CD14-positive monocyte (primary cell): ENCODE measurements around the gene NXPH1. TPM values are rescaled to one million over a fixed set of nuclear protein-coding genes. Genes with fewer than 3 reads are reported as not detected.

Experiments used
- DNase-seq, 3 donors: peaks; one replicate each; pipeline ENCODE4 v3.0.0-alpha.2; 2011 to 2022
- H2AFZ ChIP-seq: 2 replicates; pipeline ENCODE4 v1.6.0; 2012; ENCODE audit warnings: mild to moderate bottlenecking, low read depth, low read length, inconsistent platforms; ENCODE audit not compliant: insufficient read depth, poor library complexity, severe bottlenecking
- H3K27ac ChIP-seq, 2 donors: 1 replicate in 1 of 2; 2 replicates in 1 of 2; pipeline ENCODE4 v1.5.1; 2012 to 2013; ENCODE audit warnings: low read length in 2 of 2, control low read depth in 1 of 2, inconsistent platforms in 1 of 2, low read depth in 1 of 2, mild to moderate bottlenecking in 1 of 2
- H3K27me3 ChIP-seq, 2 donors: one replicate each; pipeline versions ENCODE4 v1.6.0 to v1.6.1; 2011 to 2013; ENCODE audit warnings: low read length in 2 of 2; ENCODE audit not compliant: control insufficient read depth in 2 of 2, insufficient read depth in 2 of 2
- H3K36me3 ChIP-seq, 2 donors: replicated peaks in 1 of 2; 1 replicate in 1 of 2; 2 replicates in 1 of 2; pipeline versions ENCODE4 v1.5.1 to v1.6.1; 2012 to 2013; ENCODE audit warnings: low read length in 2 of 2, control low read depth in 1 of 2, inconsistent platforms in 1 of 2, mild to moderate bottlenecking in 1 of 2; ENCODE audit not compliant: insufficient read depth in 2 of 2, control insufficient read depth in 1 of 2
- H3K4me1 ChIP-seq, 2 donors: 1 replicate in 1 of 2; 2 replicates in 1 of 2; pipeline versions ENCODE4 v1.5.1 to v1.6.1; 2012 to 2013; ENCODE audit warnings: low read length in 2 of 2, control low read depth in 1 of 2, inconsistent platforms in 1 of 2, mild to moderate bottlenecking in 1 of 2, moderate library complexity in 1 of 2; ENCODE audit not compliant: insufficient read depth in 2 of 2, control insufficient read depth in 1 of 2
- H3K4me2 ChIP-seq: replicated peaks from 2 replicates; pipeline ENCODE3; 2012; ENCODE audit warnings: low read length, moderate library complexity, mild to moderate bottlenecking; ENCODE audit not compliant: poor library complexity, severe bottlenecking; ENCODE audit errors: extremely low read depth
- H3K4me3 ChIP-seq, 3 experiments: fragments of 200-600 bp in 1 of 3; sonication (generic) in 1 of 3; replicated peaks in 1 of 3; 1 replicate in 2 of 3; 2 replicates in 1 of 3; pipeline ENCODE4 v1.5.1; 2011 to 2013; ENCODE audit warnings: low read length in 3 of 3, mild to moderate bottlenecking in 3 of 3, control low read depth in 2 of 3, low read depth in 2 of 3, inconsistent platforms in 1 of 3, moderate library complexity in 1 of 3
- H3K79me2 ChIP-seq: 2 replicates; pipeline ENCODE4 v1.6.0; 2012; ENCODE audit warnings: mild to moderate bottlenecking, control low read depth, inconsistent platforms, low read length, moderate library complexity; ENCODE audit not compliant: insufficient read depth
- H3K9ac ChIP-seq: 2 replicates; pipeline ENCODE4 v1.6.0; 2017; ENCODE audit warnings: low read length, mild to moderate bottlenecking; ENCODE audit not compliant: insufficient read depth, poor library complexity, severe bottlenecking
- H3K9me3 ChIP-seq, 2 donors: replicated peaks in 1 of 2; 1 replicate in 1 of 2; 2 replicates in 1 of 2; pipeline versions ENCODE4 v1.5.1 to v1.6.1; 2012 to 2013; ENCODE audit warnings: low read length in 2 of 2, control low read depth in 1 of 2; ENCODE audit not compliant: control insufficient read depth in 1 of 2, insufficient read depth in 1 of 2
- H4K20me1 ChIP-seq: 2 replicates; pipeline ENCODE4 v1.6.0; 2012; ENCODE audit warnings: mild to moderate bottlenecking, low read length, control low read depth, moderate library complexity; ENCODE audit not compliant: insufficient read depth
- H3K27ac Mint-ChIP-seq, 7 donors: one replicate each; pipeline ENCODE4 v1.8.0; 2020; ENCODE audit warnings: mild to moderate bottlenecking in 7 of 7, mixed read lengths in 7 of 7, moderate library complexity in 6 of 7, inconsistent platforms in 2 of 7
- H3K27me3 Mint-ChIP-seq, 3 donors: one replicate each; pipeline ENCODE4 v1.8.0; 2021 to 2022; ENCODE audit warnings: low read depth in 3 of 3, mild to moderate bottlenecking in 3 of 3, mixed read lengths in 3 of 3, moderate library complexity in 3 of 3, inconsistent platforms in 1 of 3
- H3K36me3 Mint-ChIP-seq, 2 donors: one replicate each; pipeline ENCODE4 v1.8.0; 2020; ENCODE audit warnings: mixed read lengths in 2 of 2, inconsistent platforms in 1 of 2, mild to moderate bottlenecking in 1 of 2
- H3K4me1 Mint-ChIP-seq: one replicate; pipeline ENCODE4 v1.8.0; 2020; ENCODE audit warnings: mild to moderate bottlenecking, mixed read lengths
- H3K4me3 Mint-ChIP-seq, 2 donors: one replicate each; pipeline ENCODE4 v1.8.0; 2020; ENCODE audit warnings: mild to moderate bottlenecking in 2 of 2, mixed read lengths in 2 of 2, moderate library complexity in 1 of 2
- H3K9me3 Mint-ChIP-seq, 7 donors: one replicate each; pipeline ENCODE4 v1.8.0; 2020 to 2022; ENCODE audit warnings: mixed read lengths in 7 of 7, mild to moderate bottlenecking in 6 of 7, moderate library complexity in 6 of 7, inconsistent platforms in 2 of 7
- WGBS: methylation state at CpG from one replicate; pipeline ENCODE4 v1.1.5; 2013; ENCODE audit warnings: missing lambda C conversion rate; ENCODE audit not compliant: insufficient coverage; 5-methylcytosine and 5-hydroxymethylcytosine counted together
- intact Hi-C, 2 donors: fragments of 100-400 bp; cut with micrococcal nuclease; formaldehyde crosslinking; loops; one replicate each; pipeline versions ENCODE4 v1.15.0 to v1.15.1; 2023
- polyA minus RNA-seq: library from RNA; depleted of rRNA, polyadenylated mRNA; stranded (reverse); fragments of >200 nt; gene quantifications from 2 replicates; pipeline ENCODE4 v1.2.3, GENCODE V29; 2012
- polyA plus RNA-seq, 3 donors: library from polyadenylated mRNA; depleted of rRNA in 1 of 3; unstranded in 2 of 3; stranded (reverse) in 1 of 3; fragments of 300-500 nt in 2 of 3; fragments of >200 nt in 1 of 3; fragmentation: Illumina TruSeq in 2 of 3; gene quantifications; 1 replicate in 2 of 3; 2 replicates in 1 of 3; pipeline ENCODE4 v1.2.3, GENCODE V29; 2012 to 2021
- total RNA-seq, 12 experiments: library from RNA in 1 of 12; stranded (reverse) in 1 of 12; fragments of 120-200 nt in 1 of 12; gene quantifications; one replicate each; pipeline ENCODE4 v1.2.4 and lab custom pipeline; 2013 to 2026; ENCODE audit warnings: mixed read lengths in 6 of 12, inconsistent platforms in 1 of 12
- TF ChIP-seq, protein P1 (sequence below): fragments of 200-600 bp; IDR thresholded peaks from one replicate; pipeline ENCODE4 v1.8.0; 2022; ENCODE audit warnings: antibody characterized with exemption, mild to moderate bottlenecking

NXPH1 gene
- 0.06 TPM for total RNA-seq (2013)
- polyA plus RNA-seq (not detected), polyA minus RNA-seq (not detected in 2 replicates), total RNA-seq (lab: John Stamatoyannopoulos, UW) (0 to 0.12 (median 0) reads per million in 11 experiments)

DNA sequence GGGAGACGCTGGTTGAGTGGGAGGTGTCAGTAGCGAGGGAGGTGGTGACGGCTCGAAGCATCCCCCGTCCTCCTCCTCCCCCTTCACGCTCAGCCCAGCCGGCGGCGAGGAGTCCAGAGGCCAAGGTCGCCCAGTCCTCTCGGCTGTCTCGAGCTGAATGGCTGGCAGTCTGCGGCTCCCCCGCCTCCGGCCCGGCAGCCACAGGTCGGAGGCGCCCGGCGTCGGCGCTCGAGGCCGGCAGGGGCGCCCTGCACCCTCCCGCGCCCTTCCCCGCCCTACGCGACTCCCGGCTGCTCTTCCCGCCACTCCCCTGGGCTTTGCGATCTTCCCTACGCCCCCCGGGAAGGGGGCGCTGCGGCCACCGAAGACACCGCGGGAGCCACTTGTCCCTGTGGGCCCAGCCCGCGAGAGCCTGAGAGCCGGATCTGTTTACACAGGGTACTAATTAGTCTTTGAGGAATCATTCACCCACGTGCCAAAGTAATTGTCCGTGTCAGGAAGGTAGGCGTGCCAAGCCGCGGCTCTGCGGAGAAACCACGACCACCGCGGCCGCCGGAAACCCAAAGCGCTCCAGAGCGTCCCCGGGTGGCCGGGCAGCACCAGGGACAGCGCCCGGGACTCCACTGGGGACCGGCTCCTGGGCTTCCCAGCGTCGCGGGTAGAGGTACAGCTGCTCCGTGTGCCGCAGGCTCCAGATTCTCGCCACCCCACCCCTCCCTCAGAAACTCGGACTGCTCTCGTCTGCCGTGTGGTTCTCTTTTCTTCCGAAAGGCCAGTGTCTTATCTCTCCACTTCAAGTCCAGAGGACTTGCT lies at the start of gene NXPH1:
Gene NXPH1, plus strand, starts transcription at position 133 of the 813 bp plus-strand sequence.
- no peak within 1 kb of the TSS for H3K4me3 ChIP-seq
- DNase-seq = no peak
- TF ChIP-seq, protein P1, sequence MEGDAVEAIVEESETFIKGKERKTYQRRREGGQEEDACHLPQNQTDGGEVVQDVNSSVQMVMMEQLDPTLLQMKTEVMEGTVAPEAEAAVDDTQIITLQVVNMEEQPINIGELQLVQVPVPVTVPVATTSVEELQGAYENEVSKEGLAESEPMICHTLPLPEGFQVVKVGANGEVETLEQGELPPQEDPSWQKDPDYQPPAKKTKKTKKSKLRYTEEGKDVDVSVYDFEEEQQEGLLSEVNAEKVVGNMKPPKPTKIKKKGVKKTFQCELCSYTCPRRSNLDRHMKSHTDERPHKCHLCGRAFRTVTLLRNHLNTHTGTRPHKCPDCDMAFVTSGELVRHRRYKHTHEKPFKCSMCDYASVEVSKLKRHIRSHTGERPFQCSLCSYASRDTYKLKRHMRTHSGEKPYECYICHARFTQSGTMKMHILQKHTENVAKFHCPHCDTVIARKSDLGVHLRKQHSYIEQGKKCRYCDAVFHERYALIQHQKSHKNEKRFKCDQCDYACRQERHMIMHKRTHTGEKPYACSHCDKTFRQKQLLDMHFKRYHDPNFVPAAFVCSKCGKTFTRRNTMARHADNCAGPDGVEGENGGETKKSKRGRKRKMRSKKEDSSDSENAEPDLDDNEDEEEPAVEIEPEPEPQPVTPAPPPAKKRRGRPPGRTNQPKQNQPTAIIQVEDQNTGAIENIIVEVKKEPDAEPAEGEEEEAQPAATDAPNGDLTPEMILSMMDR = no peak
- H3K9me3 ChIP-seq = peaks cover 0 to 41% of the 10 kb centered on the region in 2 donors
- no peaks in the 10 kb centered on the region for H3K4me1 ChIP-seq
- H3K9me3 Mint-ChIP-seq = peaks cover 0 to 28% (median 22%) of the 10 kb centered on the region in 7 donors
- H3K27ac Mint-ChIP-seq = no peak within 1 kb of the TSS
- no peak within 1 kb of the TSS for H3K4me2 ChIP-seq
- peaks cover 10% of the 10 kb centered on the region for H3K4me1 Mint-ChIP-seq
- intact Hi-C loops = no loop called here
- H3K36me3 ChIP-seq = no peaks in the 10 kb centered on the region
- peak within 1 kb of the TSS in 1 of 2 donors; percentile 71 for H3K4me3 Mint-ChIP-seq
- no peak within 1 kb of the TSS for H3K27ac ChIP-seq
- under 1% methylated on average over 66 of the region's 71 CpGs for WGBS
- H3K36me3 Mint-ChIP-seq = peaks cover 0 to 10% of the 10 kb centered on the region in 2 donors
- H3K79me2 ChIP-seq = no peaks in the 10 kb centered on the region
- H3K27me3 Mint-ChIP-seq = peaks cover 69 to 72% (median 70%) of the 10 kb centered on the region in 3 donors
- H2AFZ ChIP-seq = no peak within 1 kb of the TSS
- no peaks in the 10 kb centered on the region for H4K20me1 ChIP-seq
- H3K27me3 ChIP-seq = peaks cover 59 to 82% of the 10 kb centered on the region in 2 donors
- no peak within 1 kb of the TSS for H3K9ac ChIP-seq

DNA sequence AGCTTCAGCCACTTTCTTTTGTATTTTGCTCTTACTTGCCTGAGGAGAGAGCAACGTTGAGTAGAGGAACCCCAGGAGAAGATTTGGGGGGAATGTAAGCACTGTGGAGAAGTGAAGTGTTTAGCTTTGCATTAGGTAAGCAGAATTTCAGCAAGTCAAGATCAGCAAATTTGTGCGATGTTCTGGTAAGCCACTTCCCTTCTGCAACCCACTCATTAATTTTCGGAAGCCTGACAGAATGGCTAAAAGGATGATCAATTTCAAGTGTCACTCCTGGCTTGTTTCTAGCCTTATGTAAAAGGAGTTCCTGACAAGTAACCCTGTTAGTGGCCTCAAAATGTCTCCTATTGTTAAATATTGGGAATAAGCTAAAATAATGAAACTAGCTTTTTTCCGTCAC lies 48.5 kb upstream of the NXPH1 start:
- no peak overlapping the region for H3K4me3 ChIP-seq
- no peaks in the 10 kb centered on the region for H3K27me3 ChIP-seq

More for the DNA sequence above, 48.5 kb upstream of the NXPH1 start:
- Histone ChIP-seq H3K9me3 (no peaks in the 10 kb centered on the region), H3K4me2 (no peak overlapping the region), H3K36me3 (no peaks in the 10 kb centered on the region), H3K27ac (no peak overlapping the region), H4K20me1 (no peaks in the 10 kb centered on the region), H3K4me1 (no peaks in the 10 kb centered on the region), H3K9ac (no peak overlapping the region), H3K79me2 (no peaks in the 10 kb centered on the region), H2AFZ (no peak overlapping the region)
- TF ChIP-seq, protein P1 = no peak
- peaks cover 0 to 3% (median 0%) of the 10 kb centered on the region in 3 donors for H3K27me3 Mint-ChIP-seq
- H3K9me3 Mint-ChIP-seq = peaks cover 0 to 3% (median 0%) of the 10 kb centered on the region in 7 donors
- H3K4me1 Mint-ChIP-seq = no peaks in the 10 kb centered on the region
- no peak overlapping the region for H3K4me3 Mint-ChIP-seq
- WGBS = 50% methylated on average over 1 of the region's 4 CpGs
- no peak for DNase-seq
- intact Hi-C loops = no loop called here
- H3K27ac Mint-ChIP-seq = no peak overlapping the region
- no peaks in the 10 kb centered on the region for H3K36me3 Mint-ChIP-seq
